H1 (cell line): ENCODE measurements around the gene SLC38A8. TPM values are rescaled to one million over a fixed set of nuclear protein-coding genes. Genes with fewer than 3 reads are reported as not detected.

ENCODE experiments used
- CTCF ChIA-PET: fragments of 300-600 bp; sonication (Branson Sonifier 250); formaldehyde crosslinking; loops from one replicate; lab custom pipeline; 2021; ENCODE audit not compliant: partially characterized antibody; lab: Charles Lee
- POLR2A ChIA-PET: fragments of 300-600 bp; sonication (Branson Sonifier 250); formaldehyde crosslinking; loops from one replicate; lab custom pipeline; 2021; ENCODE audit warnings: inconsistent platforms; ENCODE audit not compliant: partially characterized antibody; lab: Charles Lee
- DNase-seq, 2 experiments: peaks; one replicate each; pipeline versions ENCODE4 v3.0.0 to v3.0.0-alpha.2; 2010 to 2022; ENCODE audit warnings: low spot score in 2 of 2, low read depth in 1 of 2, mixed read lengths in 1 of 2
- FAIRE-seq: peaks from 2 replicates; lab custom pipeline; 2011; peaks lifted over from hg19 to GRCh38; lab: Jason Lieb, UNC
- H2AFZ ChIP-seq: 2 replicates; pipeline ENCODE4 v1.8.1; 2012; ENCODE audit warnings: low read length, inconsistent platforms
- H2AK5ac ChIP-seq: 2 replicates; pipeline ENCODE4 v1.6.1; 2013; ENCODE audit warnings: low read depth, low read length
- H2BK120ac ChIP-seq: replicated peaks from 2 replicates; pipeline ENCODE3; 2013; ENCODE audit warnings: low read depth, low read length, inconsistent platforms
- H2BK12ac ChIP-seq: 2 replicates; pipeline ENCODE4 v1.6.1; 2013; ENCODE audit warnings: low read depth, low read length
- H2BK15ac ChIP-seq: 2 replicates; pipeline ENCODE4 v1.6.1; 2013; ENCODE audit warnings: low read length
- H2BK20ac ChIP-seq: 2 replicates; pipeline ENCODE4 v1.6.1; 2013; ENCODE audit warnings: low read length
- H2BK5ac ChIP-seq: 2 replicates; pipeline ENCODE4 v1.6.1; 2013; ENCODE audit warnings: low read depth, low read length
- H3K14ac ChIP-seq: 2 replicates; pipeline ENCODE4 v1.6.1; 2013; ENCODE audit warnings: inconsistent platforms; ENCODE audit not compliant: insufficient read length
- H3K18ac ChIP-seq: 2 replicates; pipeline ENCODE4 v1.6.1; 2013; ENCODE audit warnings: low read length; ENCODE audit errors: extremely low read depth
- H3K23ac ChIP-seq: 2 replicates; pipeline ENCODE4 v1.6.1; 2013; ENCODE audit warnings: inconsistent platforms; ENCODE audit not compliant: insufficient read length
- H3K23me2 ChIP-seq: 2 replicates; pipeline ENCODE4 v1.6.1; 2013; ENCODE audit warnings: low read depth, low read length
- H3K27ac ChIP-seq: 2 replicates; pipeline ENCODE4 v1.6.1; 2011; ENCODE audit warnings: low read depth, low read length, inconsistent platforms
- H3K27me3 ChIP-seq, 4 experiments: replicated peaks in 1 of 4; 1 replicate in 1 of 4; 2 replicates in 3 of 4; pipeline versions ENCODE4 v1.6.1 to v1.8.1; 2011 to 2013; ENCODE audit warnings: low read length in 3 of 4, mild to moderate bottlenecking in 3 of 4, inconsistent platforms in 2 of 4, mixed read lengths in 2 of 4, moderate library complexity in 1 of 4; ENCODE audit not compliant: control insufficient read depth in 3 of 4, insufficient read depth in 3 of 4; ENCODE audit errors: extremely low read depth in 1 of 4
- H3K36me3 ChIP-seq, 4 experiments: 2 replicates each; pipeline versions ENCODE4 v1.6.1 to v1.8.1; 2011 to 2013; ENCODE audit warnings: mild to moderate bottlenecking in 4 of 4, low read length in 3 of 4, moderate library complexity in 2 of 4, control low read depth in 1 of 4, inconsistent platforms in 1 of 4; ENCODE audit not compliant: insufficient read depth in 4 of 4, control insufficient read depth in 2 of 4
- H3K4ac ChIP-seq: replicated peaks from 2 replicates; pipeline ENCODE3; 2013; ENCODE audit warnings: low read length, low read depth, mixed read lengths, inconsistent platforms; ENCODE audit not compliant: insufficient read length
- H3K4me1 ChIP-seq, 4 experiments: replicated peaks in 1 of 4; 1 replicate in 1 of 4; 2 replicates in 3 of 4; pipeline versions ENCODE4 v1.6.1 to v1.8.1; 2011 to 2013; ENCODE audit warnings: low read length in 3 of 4, inconsistent platforms in 2 of 4, mixed read lengths in 1 of 4; ENCODE audit not compliant: insufficient read depth in 4 of 4, control insufficient read depth in 3 of 4
- H3K4me2 ChIP-seq, 2 experiments: 2 replicates each; pipeline versions ENCODE4 v1.6.1 to v1.8.1; 2011 to 2013; ENCODE audit warnings: low read depth in 2 of 2, low read length in 2 of 2, control low read depth in 1 of 2, inconsistent platforms in 1 of 2, mild to moderate bottlenecking in 1 of 2; ENCODE audit not compliant: insufficient read depth in 1 of 2
- H3K4me3 ChIP-seq, 4 experiments: fragments of 200-600, 300-600 bp in 1 of 4; sonication (generic), shearing (Covaris generic), sonication (Bioruptor Twin) in 1 of 4; 2 replicates each; pipeline versions ENCODE4 v1.5.1 to v1.8.1; 2011 to 2016; ENCODE audit warnings: low read length in 4 of 4, low read depth in 3 of 4, control low read depth in 2 of 4, inconsistent platforms in 2 of 4, mild to moderate bottlenecking in 2 of 4, mixed read lengths in 1 of 4, moderate library complexity in 1 of 4; ENCODE audit not compliant: insufficient read depth in 2 of 4; ENCODE audit errors: extremely low read depth in 1 of 4
- H3K56ac ChIP-seq: replicated peaks from 2 replicates; pipeline ENCODE3; 2013; ENCODE audit warnings: low read depth, mild to moderate bottlenecking, mixed read lengths, low read length, inconsistent platforms; ENCODE audit not compliant: insufficient read length
- H3K79me1 ChIP-seq: 2 replicates; pipeline ENCODE4 v1.6.1; 2013; ENCODE audit warnings: low read depth, low read length, control low read depth
- H3K79me2 ChIP-seq, 2 experiments: 2 replicates each; pipeline versions ENCODE4 v1.6.1 to v1.8.1; 2012 to 2013; ENCODE audit warnings: low read length in 2 of 2, mild to moderate bottlenecking in 2 of 2, inconsistent platforms in 1 of 2; ENCODE audit not compliant: insufficient read depth in 2 of 2, control insufficient read depth in 1 of 2
- H3K9ac ChIP-seq, 4 experiments: replicated peaks in 1 of 4; 1 replicate in 1 of 4; 2 replicates in 3 of 4; pipeline versions ENCODE4 v1.6.1 to v1.8.1; 2011 to 2013; ENCODE audit warnings: low read depth in 3 of 4, low read length in 3 of 4, control low read depth in 2 of 4, mild to moderate bottlenecking in 2 of 4, moderate library complexity in 2 of 4, inconsistent platforms in 1 of 4; ENCODE audit errors: extremely low read depth in 1 of 4
- H3K9me3 ChIP-seq, 2 experiments: 2 replicates each; pipeline versions ENCODE4 v1.6.1 to v1.8.1; 2012 to 2013; ENCODE audit warnings: mild to moderate bottlenecking in 2 of 2, moderate library complexity in 2 of 2, control low read depth in 1 of 2, inconsistent platforms in 1 of 2, low read depth in 1 of 2, low read length in 1 of 2, mixed read lengths in 1 of 2; ENCODE audit not compliant: insufficient read depth in 2 of 2
- H4K20me1 ChIP-seq, 2 experiments: replicated peaks in 1 of 2; 2 replicates each; pipeline versions ENCODE3 to v1.8.1; 2011 to 2013; ENCODE audit warnings: inconsistent platforms in 2 of 2, low read length in 2 of 2, mild to moderate bottlenecking in 1 of 2; ENCODE audit not compliant: insufficient read depth in 2 of 2, control insufficient read depth in 1 of 2
- H4K5ac ChIP-seq: 2 replicates; pipeline ENCODE4 v1.6.1; 2013; ENCODE audit warnings: low read length, low read depth, mixed read lengths, inconsistent platforms; ENCODE audit not compliant: insufficient read length
- H4K8ac ChIP-seq: 2 replicates; pipeline ENCODE4 v1.8.0; 2013; ENCODE audit warnings: mild to moderate bottlenecking, moderate library complexity, low read length, inconsistent platforms; ENCODE audit not compliant: insufficient read depth; ENCODE audit errors: extremely low read depth
- H4K91ac ChIP-seq: replicated peaks from 2 replicates; pipeline ENCODE3; 2013; ENCODE audit warnings: low read length, mixed read lengths, inconsistent platforms; ENCODE audit not compliant: insufficient read length
- BCL11A ChIP-seq, 2 experiments: IDR thresholded peaks; one replicate each; pipeline ENCODE4 v1.6.1; 2011; ENCODE audit warnings: low read depth in 2 of 2, low read length in 2 of 2, mild to moderate bottlenecking in 2 of 2
- BRCA1 ChIP-seq: IDR thresholded peaks from 2 replicates; pipeline ENCODE4 v1.6.1; 2012; ENCODE audit warnings: low read depth, low read length, improper control_type of control experiment
- CBX8 ChIP-seq: fragments of 300-800, 300-1000 bp; sonication (generic); IDR thresholded peaks from 2 replicates; pipeline ENCODE4 v1.7.1; 2016; ENCODE audit warnings: low read depth, low read length, borderline replicate concordance
- FOSL1 ChIP-seq: IDR thresholded peaks from 2 replicates; pipeline ENCODE4 v1.6.1; 2011; ENCODE audit warnings: mild to moderate bottlenecking, low read depth, low read length, moderate library complexity; ENCODE audit not compliant: insufficient read depth
- MAX ChIP-seq: IDR thresholded peaks from 2 replicates; pipeline ENCODE4 v1.6.1; 2012; ENCODE audit warnings: inconsistent platforms
- YY1 ChIP-seq: IDR thresholded peaks from 2 replicates; pipeline ENCODE4 v1.6.1; 2011; ENCODE audit warnings: low read depth, mild to moderate bottlenecking, low read length
- WGBS, 2 experiments: shearing (Covaris generic) in 1 of 2; methylation state at CpG; one replicate each; pipeline versions ENCODE4 v1.1.6 to v1.1.7; 2013 to 2015; ENCODE audit warnings: low lambda C conversion rate in 2 of 2, mixed read lengths in 2 of 2, inconsistent platforms in 1 of 2, low coverage in 1 of 2, missing lambda C conversion rate in 1 of 2; ENCODE audit not compliant: insufficient replicate concordance in 2 of 2, insufficient coverage in 1 of 2, insufficient read length in 1 of 2; ENCODE audit errors: extremely low coverage in 1 of 2, missing lambda C conversion rate in 1 of 2; 5-methylcytosine and 5-hydroxymethylcytosine counted together
- polyA plus RNA-seq, 7 experiments: library from polyadenylated mRNA; depleted of rRNA in 3 of 7; stranded (reverse) in 5 of 7; unstranded in 2 of 7; fragments of >200 nt in 5 of 7; fragments of 200-250 nt in 2 of 7; gene quantifications; 1 replicate in 5 of 7; 2 replicates in 1 of 7; 4 replicates in 1 of 7; pipeline versions ENCODE4 v1.2.1 to v1.2.3, GENCODE V29; 2011 to 2013; ENCODE audit warnings: missing spikeins in 2 of 7, mixed read lengths in 2 of 7
- total RNA-seq: library from RNA; stranded (reverse); fragmentation: NEBNext Ultra II Directional; extraction: Animal tissue kit (Norgen Biotek cat#: 25700); gene quantifications from 2 replicates; pipeline ENCODE4 v1.2.1, GENCODE V29; 2021

The SLC38A8 gene
- total and polyA plus RNA-seq, 2 of the 8 experiments (the other 6 are each of a cell fraction or from before 2014, with no cell fraction given), result 0.08 TPM; not detected in 1

GRCh38 chr16:84043486-84044117 lies 1.0 kb upstream of the SLC38A8 start:
- Histone ChIP-seq H3K18ac (no peak overlapping the region), H3K9ac (no peak overlapping the region), H2AFZ (no peak overlapping the region), H2BK12ac (no peak overlapping the region), H3K27me3 (no peaks in the 10 kb centered on the region; a peak in 1 of 7 replicates), H4K20me1 (no peaks in the 10 kb centered on the region), H2AK5ac (no peak overlapping the region), H3K14ac (no peak overlapping the region), H3K79me1 (no peaks in the 10 kb centered on the region), H2BK15ac (no peak overlapping the region), H3K4me3 (0 out of 8 replicates have a peak overlapping the region, but pooled peaks of 1 of the 4 experiments have one; percentile 5), H3K56ac (no peak overlapping the region), H2BK5ac (no peak overlapping the region), H3K4ac (no peak overlapping the region), H3K9me3 (no peaks in the 10 kb centered on the region), H3K4me1 (peaks cover 0 to 12% (median 9%) of the 10 kb centered on the region in 4 experiments; a peak in 6 of 7 replicates), H3K36me3 (no peaks in the 10 kb centered on the region), H3K27ac (no peak overlapping the region), H3K23me2 (no peaks in the 10 kb centered on the region), H3K4me2 (no peak overlapping the region; a peak in 1 of 4 replicates), H4K5ac (no peak overlapping the region), H4K91ac (no peak overlapping the region), H2BK20ac (no peak overlapping the region), H4K8ac (no peak overlapping the region; the same call in 1 of the 2 replicates), H3K79me2 (no peaks in the 10 kb centered on the region), H3K23ac (no peak overlapping the region), H2BK120ac (no peak overlapping the region)
- DNase-seq, result no peak
- TF ChIP-seq YY1 (0 out of 2 replicates have a peak, but pooled peaks have one; percentile 11), FOSL1 (no peak), MAX (0 out of 2 replicates have a peak, but pooled peaks have one; percentile 15), BCL11A (IDR thresholded peaks at IDR 0.05; ENCODE audit: low read depth in 2 of 2, low read length in 2 of 2) (no peak), BRCA1 (no peak), CBX8 (no peak)
- CTCF ChIA-PET, result interaction anchor here (0.7 to 12.8 kb wide), 25 partner anchors 8 to 156 kb away, joined by 3 to 267 read pairs (median 6); partner anchors contain the start of genes MBTPS1 and OSGIN1
- POLR2A ChIA-PET, result interaction anchor here (0.9 to 2.2 kb wide), 6 partner anchors 12 to 90 kb away, joined by 3 to 10 read pairs (median 4); partner anchors contain the start of genes MBTPS1 and OSGIN1
- 82% methylated on average over 18 of the region's 18 CpGs; no CpG with 5 or more reads in 1 of the 2 experiments for WGBS, 2 experiments
- no peak for FAIRE-seq
